ENCODE measurements around the gene SORD. TPM values are rescaled to one million over a fixed set of nuclear protein-coding genes. Genes with fewer than 3 reads are reported as not detected.
A peak's percentile ranks its signal among the peaks of the same experiment; 100 is the strongest.
"Not testable (repeated sequence)": the region's sequence is repeated elsewhere in the genome, so short reads cannot be mapped to it uniquely, and the experiment has no call there.

SORD gene
- total RNA-seq, 4 donors from 2014 or later: 24.4 to 78.6 (median 48.7) TPM

DNA sequence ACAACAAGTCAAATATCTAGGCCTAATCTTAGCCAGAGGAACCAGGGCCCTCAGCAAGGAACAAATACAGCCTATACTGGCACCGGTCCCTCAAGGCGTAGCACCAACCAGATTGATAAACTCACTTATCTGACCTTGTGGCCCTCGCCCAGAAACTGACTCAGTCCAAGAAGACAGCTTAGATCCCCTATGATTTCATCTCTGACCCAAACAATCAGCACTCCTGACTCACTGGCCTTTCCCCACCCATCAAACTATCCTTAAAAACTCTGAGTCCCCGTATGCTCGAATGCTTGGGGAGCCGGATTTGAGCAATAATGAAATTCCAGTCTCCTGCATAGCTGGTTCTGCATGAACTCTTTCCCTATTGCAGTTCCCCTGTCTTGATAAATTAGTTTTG lies 1.6 kb upstream of the SORD start:
- WGBS: 86% methylated on average over 6 of the region's 6 CpGs
- Histone ChIP-seq H3K36me3 (no peaks in the 10 kb centered on the region), H3K4me1 (peaks cover 20% of the 10 kb centered on the region), H3K9me3 (no peaks in the 10 kb centered on the region), H3K4me3 (no peak overlapping the region), H3K27ac (no peak overlapping the region), H3K27me3 (peaks cover 7% of the 10 kb centered on the region)
- no peak for DNase-seq (ENCODE audit: low spot score in 2 of 2)
- TF ChIP-seq EP300 (IDR thresholded peaks at IDR 0.05) (no peak), POLR2A (IDR thresholded peaks at IDR 0.05) (no peak), POLR2AphosphoS5 (IDR thresholded peaks at IDR 0.05) (no peak)
- TF ChIP-seq, protein P1, sequence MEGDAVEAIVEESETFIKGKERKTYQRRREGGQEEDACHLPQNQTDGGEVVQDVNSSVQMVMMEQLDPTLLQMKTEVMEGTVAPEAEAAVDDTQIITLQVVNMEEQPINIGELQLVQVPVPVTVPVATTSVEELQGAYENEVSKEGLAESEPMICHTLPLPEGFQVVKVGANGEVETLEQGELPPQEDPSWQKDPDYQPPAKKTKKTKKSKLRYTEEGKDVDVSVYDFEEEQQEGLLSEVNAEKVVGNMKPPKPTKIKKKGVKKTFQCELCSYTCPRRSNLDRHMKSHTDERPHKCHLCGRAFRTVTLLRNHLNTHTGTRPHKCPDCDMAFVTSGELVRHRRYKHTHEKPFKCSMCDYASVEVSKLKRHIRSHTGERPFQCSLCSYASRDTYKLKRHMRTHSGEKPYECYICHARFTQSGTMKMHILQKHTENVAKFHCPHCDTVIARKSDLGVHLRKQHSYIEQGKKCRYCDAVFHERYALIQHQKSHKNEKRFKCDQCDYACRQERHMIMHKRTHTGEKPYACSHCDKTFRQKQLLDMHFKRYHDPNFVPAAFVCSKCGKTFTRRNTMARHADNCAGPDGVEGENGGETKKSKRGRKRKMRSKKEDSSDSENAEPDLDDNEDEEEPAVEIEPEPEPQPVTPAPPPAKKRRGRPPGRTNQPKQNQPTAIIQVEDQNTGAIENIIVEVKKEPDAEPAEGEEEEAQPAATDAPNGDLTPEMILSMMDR (IDR thresholded peaks at IDR 0.05): no peak

DNA sequence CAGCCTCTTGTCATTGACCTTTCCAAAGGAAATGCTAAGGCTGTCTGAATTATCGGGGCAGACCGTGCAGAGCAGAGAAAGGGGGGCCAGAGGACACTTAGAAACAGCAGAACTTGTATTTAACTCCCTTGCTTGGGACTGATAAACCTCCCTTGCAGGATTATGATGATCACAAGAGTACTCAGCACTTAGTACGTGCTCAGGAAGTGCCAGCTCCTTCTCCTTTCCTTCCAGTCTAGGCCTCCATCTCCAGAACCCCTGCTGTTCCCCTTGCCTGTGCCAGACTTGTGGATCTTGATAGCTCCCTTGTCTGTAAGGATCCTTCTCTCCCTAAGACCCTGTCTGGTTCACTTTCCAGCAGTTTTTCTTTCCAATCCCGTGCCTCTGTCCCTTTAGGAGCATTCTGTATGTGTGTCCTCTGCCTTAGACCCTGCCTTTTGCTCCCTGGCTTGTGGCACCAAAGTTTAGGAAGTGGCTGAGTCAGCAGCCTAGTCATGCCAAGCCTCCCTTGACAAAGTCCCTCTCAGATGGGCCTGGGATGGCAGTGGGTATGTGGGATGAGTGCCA lies 747 bp downstream of the SORD start:
- no peak for DNase-seq (ENCODE audit: low spot score in 2 of 2)
- H3K27me3 ChIP-seq: peaks cover 7% of the 10 kb centered on the region
- H3K36me3 ChIP-seq: no peaks in the 10 kb centered on the region
- peak overlapping the region; percentile 71 for H3K4me3 ChIP-seq
- peaks cover 20% of the 10 kb centered on the region for H3K4me1 ChIP-seq
- 11% methylated on average over 4 of the region's 4 CpGs for WGBS
- H3K9me3 ChIP-seq: no peaks in the 10 kb centered on the region
- no peak for TF ChIP-seq POLR2AphosphoS5 (IDR thresholded peaks at IDR 0.05)
- TF ChIP-seq, protein P1 (IDR thresholded peaks at IDR 0.05): no peak
- TF ChIP-seq EP300 (IDR thresholded peaks at IDR 0.05): no peak
- no peak for TF ChIP-seq POLR2A (IDR thresholded peaks at IDR 0.05)
- H3K27ac ChIP-seq: peak overlapping the region; percentile 55

DNA sequence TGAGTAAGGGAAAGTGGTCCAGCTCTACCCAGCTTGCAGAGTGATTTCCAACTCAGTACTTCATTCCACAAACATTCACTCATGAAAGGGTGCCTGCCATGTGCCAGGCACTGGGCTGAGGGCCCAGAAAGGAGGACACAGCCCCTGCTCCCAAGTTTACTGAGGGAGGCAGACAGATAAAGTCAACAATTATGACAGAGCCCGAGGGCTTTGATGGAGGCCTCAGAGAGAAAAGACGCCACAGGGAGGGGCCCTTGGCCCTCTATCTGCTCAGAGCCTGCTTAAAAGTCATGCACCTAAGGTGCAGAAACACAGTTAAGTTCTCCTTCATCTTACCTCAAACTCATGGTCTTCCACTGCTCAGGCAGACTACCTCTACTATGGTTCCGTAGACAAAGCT lies 1.7 kb downstream of the SORD start:
- not testable (repeated sequence) for H3K27me3 ChIP-seq; H3K36me3 ChIP-seq; H3K27ac ChIP-seq; H3K9me3 ChIP-seq; H3K4me3 ChIP-seq; DNase-seq (ENCODE audit: low spot score in 2 of 2)
- WGBS: 55% methylated on average over 3 of the region's 3 CpGs
- peaks cover 20% of the 10 kb centered on the region for H3K4me1 ChIP-seq

DNA sequence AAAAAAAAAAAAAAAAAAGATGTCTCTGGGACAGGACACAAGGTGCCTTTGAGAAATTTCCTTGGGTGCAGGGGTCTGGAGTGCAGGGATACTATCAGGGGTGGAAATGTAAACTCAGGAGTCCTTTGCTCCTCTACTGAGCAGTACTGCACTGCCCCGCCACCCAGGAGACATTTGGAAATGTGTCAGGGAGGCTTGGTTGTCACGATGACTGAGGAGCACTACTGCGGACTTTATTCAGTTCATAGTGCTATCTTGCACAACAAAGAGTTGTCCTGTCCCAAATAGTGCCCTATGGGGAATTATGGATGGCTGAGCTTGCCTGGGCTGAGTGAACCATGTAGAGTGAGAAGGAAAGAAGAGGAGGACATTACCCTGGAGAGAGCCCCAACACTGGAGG lies 2.6 kb downstream of the SORD start:
- H3K27me3 ChIP-seq; H3K36me3 ChIP-seq; H3K27ac ChIP-seq; H3K9me3 ChIP-seq; H3K4me3 ChIP-seq; DNase-seq (ENCODE audit: low spot score in 2 of 2): not testable (repeated sequence)
- 61% methylated on average over 3 of the region's 3 CpGs for WGBS
- H3K4me1 ChIP-seq: peaks cover 20% of the 10 kb centered on the region

DNA sequence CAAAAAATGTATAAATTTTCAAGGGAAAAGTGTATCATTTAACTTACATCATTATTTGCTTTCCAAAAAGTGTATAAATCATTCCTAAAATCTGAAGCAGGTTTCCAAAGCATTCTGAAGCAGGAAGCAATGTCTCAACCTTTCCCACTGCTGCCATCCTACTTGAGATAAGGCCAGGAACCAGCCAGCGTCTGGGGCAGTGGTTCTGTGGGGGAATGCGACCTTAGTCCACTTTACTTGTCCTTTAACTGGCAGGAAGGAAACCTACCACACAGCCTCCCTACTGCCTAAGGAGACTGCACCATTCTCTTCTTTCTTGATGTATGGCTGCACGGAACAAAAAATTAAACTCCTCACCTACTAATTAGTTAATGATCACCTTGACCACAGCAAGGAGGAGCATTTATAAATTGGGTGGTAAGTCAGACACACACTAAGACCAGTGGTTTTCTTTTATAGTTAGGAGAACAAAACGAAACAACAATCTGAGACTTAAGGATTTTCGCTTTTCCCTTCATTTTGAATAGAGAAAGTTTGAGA lies 3.7 kb downstream of the SORD start:
- Histone ChIP-seq H3K4me1 (peaks cover 20% of the 10 kb centered on the region), H3K36me3 (no peaks in the 10 kb centered on the region), H3K27ac (no peak overlapping the region), H3K9me3 (no peaks in the 10 kb centered on the region), H3K27me3 (no peaks in the 10 kb centered on the region), H3K4me3 (no peak overlapping the region)
- WGBS: 87% methylated on average over 5 of the region's 5 CpGs
- no peak for TF ChIP-seq POLR2AphosphoS5 (IDR thresholded peaks at IDR 0.05)
- no peak for TF ChIP-seq POLR2A (IDR thresholded peaks at IDR 0.05)
- TF ChIP-seq, protein P1 (IDR thresholded peaks at IDR 0.05): no peak
- no peak for TF ChIP-seq EP300 (IDR thresholded peaks at IDR 0.05)
- DNase-seq (ENCODE audit: low spot score in 2 of 2): no peak

DNA sequence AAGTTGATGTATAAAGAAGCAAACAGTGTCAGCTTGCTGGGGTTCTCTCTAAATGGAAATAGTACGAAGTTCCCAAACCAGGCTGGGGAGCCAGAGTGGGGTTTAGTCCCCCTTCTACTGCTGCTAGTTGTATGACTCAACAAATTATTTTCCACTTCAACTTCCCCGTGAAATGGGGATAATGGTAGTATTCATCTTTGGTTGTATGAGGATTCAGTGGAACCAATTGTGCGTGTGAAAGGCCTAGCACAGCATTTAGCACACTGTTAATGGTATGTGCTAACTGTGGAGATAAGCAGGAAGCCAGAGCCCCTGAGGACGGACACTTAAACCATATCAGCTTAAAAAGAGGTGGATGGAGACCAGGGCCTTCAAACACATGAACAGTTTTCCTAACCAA lies 4.2 kb downstream of the SORD start:
- Histone ChIP-seq H3K4me1 (peaks cover 18% of the 10 kb centered on the region), H3K9me3 (no peaks in the 10 kb centered on the region), H3K4me3 (no peak overlapping the region), H3K27ac (no peak overlapping the region), H3K36me3 (no peaks in the 10 kb centered on the region), H3K27me3 (no peaks in the 10 kb centered on the region)
- DNase-seq (ENCODE audit: low spot score in 2 of 2): no peak
- WGBS: 88% methylated on average over 4 of the region's 4 CpGs
- TF ChIP-seq POLR2AphosphoS5 (IDR thresholded peaks at IDR 0.05) (no peak), POLR2A (IDR thresholded peaks at IDR 0.05) (no peak), EP300 (IDR thresholded peaks at IDR 0.05) (no peak)
- TF ChIP-seq, protein P1 (IDR thresholded peaks at IDR 0.05): no peak

All from suprapubic skin (tissue), 4 donors.